Aorta (tissue), 5 donors: ENCODE measurements around the gene HIVEP2. TPM values are rescaled to one million over a fixed set of nuclear protein-coding genes. Genes with fewer than 3 reads are reported as not detected.

Source experiments
- ATAC-seq: fragments of 200-7000 bp; cut with Tn5 transposase; one replicate; pipeline ENCODE4 v1.9.1; 2022; ENCODE audit warnings: moderate library complexity; ENCODE audit not compliant: low FRiP score
- DNase-seq, 2 donors: peaks; one replicate each; pipeline ENCODE4 v3.0.0-alpha.2; 2020
- H3K27ac ChIP-seq, 2 donors: one replicate each; pipeline ENCODE4 v1.5.1; 2013; ENCODE audit warnings: low read length in 2 of 2, mild to moderate bottlenecking in 2 of 2, moderate library complexity in 2 of 2, control low read depth in 1 of 2, inconsistent platforms in 1 of 2, low read depth in 1 of 2
- H3K27me3 ChIP-seq, 2 donors: one replicate each; pipeline ENCODE4 v1.6.1; 2013; ENCODE audit warnings: control low read depth in 1 of 2, low read length in 1 of 2, mild to moderate bottlenecking in 1 of 2, moderate library complexity in 1 of 2; ENCODE audit not compliant: insufficient read depth in 2 of 2, control insufficient read depth in 1 of 2
- H3K36me3 ChIP-seq, 2 donors: one replicate each; pipeline ENCODE4 v1.6.1; 2013; ENCODE audit warnings: control low read depth in 1 of 2, low read length in 1 of 2, mild to moderate bottlenecking in 1 of 2; ENCODE audit not compliant: insufficient read depth in 2 of 2, control insufficient read depth in 1 of 2
- H3K4me1 ChIP-seq, 2 donors: one replicate each; pipeline ENCODE4 v1.6.1; 2013; ENCODE audit warnings: low read length in 2 of 2, control low read depth in 1 of 2, mild to moderate bottlenecking in 1 of 2, moderate library complexity in 1 of 2; ENCODE audit not compliant: insufficient read depth in 2 of 2, control insufficient read depth in 1 of 2
- H3K4me3 ChIP-seq, 2 donors: one replicate each; pipeline ENCODE4 v1.5.1; 2013; ENCODE audit warnings: low read length in 2 of 2, control low read depth in 1 of 2, mild to moderate bottlenecking in 1 of 2
- H3K9me3 ChIP-seq: one replicate; pipeline ENCODE4 v1.6.1; 2013; ENCODE audit warnings: mild to moderate bottlenecking, low read length; ENCODE audit not compliant: control insufficient read depth
- WGBS, 2 donors: extraction: QIAGEN DNeasy Blood & Tissue Kit; methylation state at CpG; one replicate each; pipeline ENCODE4 v1.1.7; 2013; 5-methylcytosine and 5-hydroxymethylcytosine counted together
- intact Hi-C, 2 donors: fragments of 100-400 bp; cut with DNase I; formaldehyde crosslinking; loops; one replicate each; pipeline versions ENCODE4 v1.14.2 to v1.15.0; 2022
- polyA plus RNA-seq, 2 donors: library from polyadenylated mRNA; stranded (reverse); fragments of 200-250 nt; gene quantifications; one replicate each; pipeline ENCODE4 v1.2.3, GENCODE V29; 2013
- total RNA-seq, 2 donors: library from RNA; stranded (reverse); fragmentation: NEBNext Ultra II Directional; extraction: Animal tissue kit (Norgen Biotek cat#: 25700); gene quantifications; one replicate each; pipeline ENCODE4 v1.2.1, GENCODE V29; 2021
- donor health status: healthy with polysubstance abuse.
- donor health status: Bipolar disorder and iron deficiency.
- donor health status: DM: no; HTN: no; CAD: no.
- donor health status: DM: no; HTN: no; CAD: no.
- donor health status: DM: yes; HTN: yes; CAD: no.

The HIVEP2 gene
- total and polyA plus RNA-seq, 4 donors: 5.3 to 36.8 (median 20.4) TPM

GRCh38 chr6:142947714-142948480 lies 2.9 kb upstream of the HIVEP2 start:
- H3K4me1 ChIP-seq: no peaks in the 10 kb centered on the region
- H3K36me3 ChIP-seq: no peaks in the 10 kb centered on the region
- 9 to 11% methylated on average over 12 of the region's 12 CpGs for WGBS, 2 donors
- no peaks in the 10 kb centered on the region for H3K9me3 ChIP-seq
- DNase-seq (no peak), ATAC-seq (no peak)
- H3K27me3 ChIP-seq: no peaks in the 10 kb centered on the region
- peak overlapping the region; percentile 69 to 87 for H3K4me3 ChIP-seq
- peak overlapping the region; percentile 83 to 95 for H3K27ac ChIP-seq
- intact Hi-C loops: loop anchor here (2.0 to 5.0 kb wide), 3 partner anchors 101 to 251 kb away; partner anchors contain the start of gene AIG1 (in 1 of the 2)

- ATAC-seq (peak; percentile 67), DNase-seq (peak; percentile 87 to 93)
- 0% methylated on average over 49 to 77 of the region's 77 CpGs for WGBS, 2 donors
- Histone ChIP-seq H3K4me1 (no peaks in the 10 kb centered on the region), H3K27ac (peak overlapping the region; percentile 83 to 95), H3K9me3 (no peaks in the 10 kb centered on the region), H3K27me3 (no peaks in the 10 kb centered on the region), H3K36me3 (no peaks in the 10 kb centered on the region), H3K4me3 (peak overlapping the region; percentile 69 to 87)
- intact Hi-C loops: loop anchor here (2.0 to 5.0 kb wide), 3 partner anchors 100 to 250 kb away; partner anchors contain the start of gene AIG1 (in 1 of the 2)
These were observed 2.1 kb upstream of the HIVEP2 start for GRCh38 chr6:142946924-142947713.

- no peaks in the 10 kb centered on the region for H3K36me3 ChIP-seq
- peak overlapping the region; percentile 69 to 98 for H3K4me3 ChIP-seq
- intact Hi-C loops: loop anchor here (2.0 to 5.0 kb wide), 3 partner anchors 100 to 249 kb away; partner anchors contain the start of gene AIG1 (in 1 of the 2)
- H3K27me3 ChIP-seq: no peaks in the 10 kb centered on the region
- 0 to 1% methylated on average over 55 to 62 of the region's 62 CpGs for WGBS, 2 donors
- peak overlapping the region; percentile 96 to 99 for H3K27ac ChIP-seq
- ATAC-seq: peak; percentile 92
- peak; percentile 99 for DNase-seq
- no peaks in the 10 kb centered on the region for H3K4me1 ChIP-seq
- H3K9me3 ChIP-seq: no peaks in the 10 kb centered on the region
These were observed 1.4 kb upstream of the HIVEP2 start for GRCh38 chr6:142946181-142946923.

- H3K36me3 ChIP-seq: no peaks in the 10 kb centered on the region
- H3K9me3 ChIP-seq: no peaks in the 10 kb centered on the region
- peak overlapping the region; percentile 96 to 99 for H3K27ac ChIP-seq
- no peaks in the 10 kb centered on the region for H3K27me3 ChIP-seq
- H3K4me1 ChIP-seq: peaks cover 0 to 1% of the 10 kb centered on the region in 2 donors
- DNase-seq (peak; percentile 77 to 87), ATAC-seq (peak; percentile 34)
- WGBS, 2 donors: 0 to 1% methylated on average over 34 to 75 of the region's 75 CpGs
- H3K4me3 ChIP-seq: peak overlapping the region; percentile 69 to 98
- intact Hi-C loops: loop anchor here (2.0 to 5.0 kb wide), 3 partner anchors 99 to 248 kb away; partner anchors contain the start of gene AIG1 (in 1 of the 2)
These were observed 637 bp upstream of the HIVEP2 start for GRCh38 chr6:142945446-142946180.

GRCh38 chr6:142944124-142945048 lies 590 bp downstream of the HIVEP2 start:
- Histone ChIP-seq H3K27me3 (no peaks in the 10 kb centered on the region), H3K4me3 (peak overlapping the region; percentile 69 to 98), H3K4me1 (peaks cover 0 to 6% of the 10 kb centered on the region in 2 donors), H3K9me3 (no peaks in the 10 kb centered on the region), H3K36me3 (no peaks in the 10 kb centered on the region), H3K27ac (peak overlapping the region; percentile 76 to 99)
- DNase-seq (peak; percentile 93 to 95), ATAC-seq (peak; percentile 81)
- 0 to 1% methylated on average over 48 to 54 of the region's 54 CpGs for WGBS, 2 donors
- intact Hi-C loops: loop anchor here (1.0 to 5.0 kb wide), 4 partner anchors 59 to 247 kb away; partner anchors contain the start of gene AIG1 (in 1 of the 2)

GRCh38 chr6:142943711-142944123 lies 1.3 kb downstream of the HIVEP2 start:
- Histone ChIP-seq H3K9me3 (no peaks in the 10 kb centered on the region), H3K4me1 (peaks cover 0 to 6% of the 10 kb centered on the region in 2 donors), H3K27ac (peak overlapping the region; percentile 76 to 99), H3K27me3 (no peaks in the 10 kb centered on the region), H3K36me3 (no peaks in the 10 kb centered on the region), H3K4me3 (peak overlapping the region; percentile 69 to 98)
- peak; percentile 56 to 69 for DNase-seq
- 22 to 23% methylated on average over 8 of the region's 8 CpGs for WGBS, 2 donors
- ATAC-seq: no peak
- intact Hi-C loops: loop anchor here (1.0 to 5.0 kb wide), 3 partner anchors 58 to 246 kb away; no protein-coding TSS in a partner anchor

GRCh38 chr6:142942805-142943227 lies 2.2 kb downstream of the HIVEP2 start:
- ATAC-seq (no peak), DNase-seq (no peak)
- peaks cover 0 to 6% of the 10 kb centered on the region in 2 donors for H3K4me1 ChIP-seq
- H3K9me3 ChIP-seq: no peaks in the 10 kb centered on the region
- H3K36me3 ChIP-seq: no peaks in the 10 kb centered on the region
- intact Hi-C loops: loop anchor here in 1 of 2 donors (5.0 kb wide), 2 partner anchors 161 to 246 kb away; no protein-coding TSS in a partner anchor
- no peaks in the 10 kb centered on the region for H3K27me3 ChIP-seq
- H3K27ac ChIP-seq: no peak overlapping the region
- 80 to 82% methylated on average over 3 of the region's 3 CpGs for WGBS, 2 donors
- no peak overlapping the region for H3K4me3 ChIP-seq
